OCI-LY1 (cell line): ENCODE results near the gene SLCO3A1.

Source experiments
- EZH2 ChIP-seq: fragments of 200-600 bp; sonication (generic), shearing (Covaris generic); IDR thresholded peaks from 2 replicates; pipeline ENCODE4 v1.8.0; 2017; ENCODE audit warnings: borderline replicate concordance, mixed run types, mild to moderate bottlenecking, antibody characterized with exemption, low read length, moderate library complexity, mixed read lengths
- TF ChIP-seq, protein P1 (sequence below): fragments of 200-600 bp; sonication (generic), shearing (Covaris generic); IDR thresholded peaks from 2 replicates; pipeline ENCODE4 v1.5.1; 2017; ENCODE audit warnings: mild to moderate bottlenecking, antibody characterized with exemption, low read length, moderate library complexity, mixed read lengths

DNA sequence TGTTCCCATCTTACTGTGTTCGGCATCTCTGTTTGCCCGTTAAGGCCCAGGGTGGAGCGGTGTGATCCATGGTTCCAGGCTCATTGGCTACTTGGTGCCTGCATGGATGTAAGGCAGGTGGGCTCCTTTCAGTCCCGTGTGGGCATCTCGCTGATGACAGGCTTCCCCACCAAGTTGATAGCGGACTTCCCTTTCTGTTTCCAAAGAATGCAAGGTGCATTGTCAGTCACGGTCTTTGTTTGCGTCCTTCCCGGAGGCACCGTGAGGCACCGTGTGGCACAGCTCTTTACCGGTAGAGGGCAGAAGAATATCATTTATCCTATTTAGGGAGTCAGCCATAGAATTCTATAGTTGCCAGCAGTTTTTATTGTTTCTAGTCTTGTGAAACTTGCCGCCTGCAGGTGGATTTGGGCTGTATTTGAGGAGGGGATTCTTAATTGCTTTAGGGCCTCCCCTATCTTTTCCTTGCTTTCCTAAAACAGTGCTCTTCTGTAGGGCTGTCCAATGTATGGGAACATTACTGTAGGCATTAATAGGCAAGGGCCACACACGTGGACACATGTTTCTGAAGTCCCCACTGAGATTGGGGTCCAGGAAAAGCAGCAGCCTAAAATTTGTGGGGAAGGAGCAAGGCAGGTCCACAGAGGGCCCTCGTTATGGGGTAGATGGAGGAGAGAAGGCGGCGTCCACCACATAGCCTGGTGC lies 244.1 kb downstream of the SLCO3A1 start:
- TF ChIP-seq, protein P1, sequence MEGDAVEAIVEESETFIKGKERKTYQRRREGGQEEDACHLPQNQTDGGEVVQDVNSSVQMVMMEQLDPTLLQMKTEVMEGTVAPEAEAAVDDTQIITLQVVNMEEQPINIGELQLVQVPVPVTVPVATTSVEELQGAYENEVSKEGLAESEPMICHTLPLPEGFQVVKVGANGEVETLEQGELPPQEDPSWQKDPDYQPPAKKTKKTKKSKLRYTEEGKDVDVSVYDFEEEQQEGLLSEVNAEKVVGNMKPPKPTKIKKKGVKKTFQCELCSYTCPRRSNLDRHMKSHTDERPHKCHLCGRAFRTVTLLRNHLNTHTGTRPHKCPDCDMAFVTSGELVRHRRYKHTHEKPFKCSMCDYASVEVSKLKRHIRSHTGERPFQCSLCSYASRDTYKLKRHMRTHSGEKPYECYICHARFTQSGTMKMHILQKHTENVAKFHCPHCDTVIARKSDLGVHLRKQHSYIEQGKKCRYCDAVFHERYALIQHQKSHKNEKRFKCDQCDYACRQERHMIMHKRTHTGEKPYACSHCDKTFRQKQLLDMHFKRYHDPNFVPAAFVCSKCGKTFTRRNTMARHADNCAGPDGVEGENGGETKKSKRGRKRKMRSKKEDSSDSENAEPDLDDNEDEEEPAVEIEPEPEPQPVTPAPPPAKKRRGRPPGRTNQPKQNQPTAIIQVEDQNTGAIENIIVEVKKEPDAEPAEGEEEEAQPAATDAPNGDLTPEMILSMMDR: peak; percentile 79
- TF ChIP-seq EZH2: no peak
